Measurements from ENCODE around the gene MBOAT7.

GRCh38 chr19:54218960-54219661 is 29.7 kb upstream of the MBOAT7 start:
- TF ChIP-seq CTCF (IDR thresholded peaks at IDR 0.05) (no peak), POLR2A (IDR thresholded peaks at IDR 0.05) (no peak)
